Tibial nerve (tissue), 4 donors: ENCODE measurements around the gene SIRT7.

Source experiments
- CTCF ChIP-seq, 5 experiments: fragments of 200-600 bp in 3 of 5; fragments of 450-650 bp in 2 of 5; sonication (generic) in 3 of 5; IDR thresholded peaks; one replicate each; pipeline ENCODE4 v1.5.1; 2016 to 2019; ENCODE audit warnings: antibody characterized with exemption in 5 of 5, mild to moderate bottlenecking in 3 of 5, moderate library complexity in 2 of 5
- EP300 ChIP-seq, 2 donors: sonication (generic); formaldehyde crosslinking; IDR thresholded peaks; one replicate each; pipeline ENCODE4 v1.6.1; 2017; ENCODE audit warnings: antibody characterized with exemption in 2 of 2, mild to moderate bottlenecking in 1 of 2
- POLR2A ChIP-seq, 2 donors: fragments of 450-650 bp; IDR thresholded peaks; one replicate each; pipeline ENCODE4 v1.6.1; 2017; ENCODE audit warnings: antibody characterized with exemption in 2 of 2, mild to moderate bottlenecking in 2 of 2, moderate library complexity in 2 of 2

GRCh38 chr17:81940538-81941483 is 22.8 kb upstream of the SIRT7 start:
- TF ChIP-seq CTCF (IDR thresholded peaks at IDR 0.05) (no peak), POLR2A (IDR thresholded peaks at IDR 0.05) (no peak), EP300 (IDR thresholded peaks at IDR 0.05) (no peak)
